Measurements from ENCODE around the gene GSTK1.

GRCh38 chr7:143281529-143281928 is 18.3 kb downstream of the GSTK1 start:
- TF ChIP-seq POLR2A (IDR thresholded peaks at IDR 0.05) (no peak), CTCF (IDR thresholded peaks at IDR 0.05) (no peak), POLR2AphosphoS5 (IDR thresholded peaks at IDR 0.05) (no peak)
